GM12878 (cell line): ENCODE results near the gene RGS6.

Experiments used
- BACH1 ChIP-seq: fragments of 450-650 bp; IDR thresholded peaks from 2 replicates; pipeline ENCODE4 v1.6.1; 2017; ENCODE audit warnings: mild to moderate bottlenecking, borderline replicate concordance
- BCL11A ChIP-seq: IDR thresholded peaks from 2 replicates; pipeline ENCODE4 v1.6.1; 2011; ENCODE audit warnings: low read depth, low read length
- CTCF ChIP-seq, 3 experiments: IDR thresholded peaks in 2 of 3; conservative IDR thresholded peaks in 1 of 3; 2 replicates each; pipeline ENCODE4 v1.5.1; 2011; ENCODE audit warnings: low read depth in 3 of 3, low read length in 3 of 3, mild to moderate bottlenecking in 3 of 3, control low read depth in 2 of 3, moderate library complexity in 2 of 3, inconsistent platforms in 1 of 3, mixed read lengths in 1 of 3; ENCODE audit not compliant: control insufficient read depth in 2 of 3, insufficient read depth in 1 of 3; ENCODE audit errors: extremely low read depth in 1 of 3
- EZH2 ChIP-seq: IDR thresholded peaks from 2 replicates; pipeline ENCODE4 v1.6.1; 2012; ENCODE audit warnings: low read depth, mild to moderate bottlenecking, control low read depth, inconsistent platforms, low read length, borderline replicate concordance; ENCODE audit not compliant: control insufficient read depth
- FOS ChIP-seq: IDR thresholded peaks from 3 replicates; pipeline ENCODE4 v1.6.1; 2011; ENCODE audit warnings: borderline replicate concordance; ENCODE audit not compliant: insufficient read length; ENCODE audit errors: extremely low read depth
- HDAC2 ChIP-seq: fragments of 200-600 bp; sonication (generic); IDR thresholded peaks from 2 replicates; pipeline ENCODE4 v1.6.1; 2017
- IRF4 ChIP-seq: IDR thresholded peaks from 2 replicates; pipeline ENCODE4 v1.6.1; 2011; ENCODE audit warnings: low read depth, low read length
- JUNB ChIP-seq: IDR thresholded peaks from 2 replicates; pipeline ENCODE4 v1.6.1; 2016; ENCODE audit warnings: antibody characterized with exemption, mild to moderate bottlenecking
- MAX ChIP-seq: IDR thresholded peaks from 2 replicates; pipeline ENCODE4 v1.6.1; 2012; ENCODE audit warnings: low read depth, low read length, improper control_type of control experiment
- MTA3 ChIP-seq: IDR thresholded peaks from 2 replicates; pipeline ENCODE4 v1.6.1; 2012; ENCODE audit warnings: low read length, inconsistent platforms, borderline replicate concordance
- MXI1 ChIP-seq: fragments of 150-350 bp; IDR thresholded peaks from 2 replicates; pipeline ENCODE4 v1.6.1; 2011; ENCODE audit warnings: low read depth, mild to moderate bottlenecking, inconsistent platforms, low read length, improper control_type of control experiment
- POLR2A ChIP-seq: IDR thresholded peaks from 2 replicates; pipeline ENCODE4 v1.6.1; 2011; ENCODE audit warnings: low read depth, mild to moderate bottlenecking, low read length
- POU2F2 ChIP-seq: IDR thresholded peaks from 3 replicates; pipeline ENCODE4 v1.6.1; 2011; ENCODE audit warnings: low read depth, mild to moderate bottlenecking, low read length, borderline replicate concordance
- SREBF1 ChIP-seq: IDR thresholded peaks from 2 replicates; pipeline ENCODE4 v1.6.1; 2012; ENCODE audit warnings: mild to moderate bottlenecking, low read length

GRCh38 chr14:72603639-72604038, 671.4 kb downstream of the RGS6 start:
- TF ChIP-seq FOS (no peak), EZH2 (no peak), CTCF (IDR thresholded peaks at IDR 0.05 in 2 of 3, conservative IDR thresholded peaks at IDR 0.05 in 1 of 3; ENCODE audit: control insufficient read depth in 2 of 3, extremely low read depth in 1 of 3, insufficient read depth in 1 of 3, low read depth in 3 of 3, low read length in 3 of 3) (no peak), POLR2A (no peak), MTA3 (no peak), MAX (no peak), BCL11A (no peak), BACH1 (no peak), SREBF1 (no peak), POU2F2 (no peak), JUNB (no peak), MXI1 (no peak), HDAC2 (no peak), IRF4 (no peak)
